ENCODE measurements around the gene PDZRN4.
"Not testable (repeated sequence)": the region's sequence is repeated elsewhere in the genome, so short reads cannot be mapped to it uniquely, and the experiment has no call there.

DNA sequence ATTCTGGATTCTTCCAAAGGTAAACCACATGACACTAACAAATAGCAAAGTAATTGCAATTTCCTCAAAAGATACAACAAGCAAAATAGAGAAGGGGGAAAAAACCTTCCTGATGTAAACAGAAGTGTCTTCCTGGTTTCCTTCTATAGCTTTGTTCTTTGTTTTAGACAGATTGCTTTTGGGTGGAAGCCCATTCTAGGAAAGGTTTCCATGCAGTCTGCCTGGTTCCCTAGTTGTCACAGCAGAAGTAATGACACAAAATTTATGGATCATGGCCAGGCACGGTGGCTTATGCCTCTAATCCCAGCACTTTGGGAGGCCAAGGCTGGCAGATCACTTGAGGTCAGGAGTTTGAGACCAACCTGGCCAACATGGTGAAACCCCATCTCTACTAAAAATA, 359.0 kb downstream of the PDZRN4 start:
- TF ChIP-seq, protein P1, sequence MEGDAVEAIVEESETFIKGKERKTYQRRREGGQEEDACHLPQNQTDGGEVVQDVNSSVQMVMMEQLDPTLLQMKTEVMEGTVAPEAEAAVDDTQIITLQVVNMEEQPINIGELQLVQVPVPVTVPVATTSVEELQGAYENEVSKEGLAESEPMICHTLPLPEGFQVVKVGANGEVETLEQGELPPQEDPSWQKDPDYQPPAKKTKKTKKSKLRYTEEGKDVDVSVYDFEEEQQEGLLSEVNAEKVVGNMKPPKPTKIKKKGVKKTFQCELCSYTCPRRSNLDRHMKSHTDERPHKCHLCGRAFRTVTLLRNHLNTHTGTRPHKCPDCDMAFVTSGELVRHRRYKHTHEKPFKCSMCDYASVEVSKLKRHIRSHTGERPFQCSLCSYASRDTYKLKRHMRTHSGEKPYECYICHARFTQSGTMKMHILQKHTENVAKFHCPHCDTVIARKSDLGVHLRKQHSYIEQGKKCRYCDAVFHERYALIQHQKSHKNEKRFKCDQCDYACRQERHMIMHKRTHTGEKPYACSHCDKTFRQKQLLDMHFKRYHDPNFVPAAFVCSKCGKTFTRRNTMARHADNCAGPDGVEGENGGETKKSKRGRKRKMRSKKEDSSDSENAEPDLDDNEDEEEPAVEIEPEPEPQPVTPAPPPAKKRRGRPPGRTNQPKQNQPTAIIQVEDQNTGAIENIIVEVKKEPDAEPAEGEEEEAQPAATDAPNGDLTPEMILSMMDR (IDR thresholded peaks at IDR 0.05) = not testable (repeated sequence)
- TF ChIP-seq POLR2A (IDR thresholded peaks at IDR 0.05) = not testable (repeated sequence)

Measured in ovary (tissue), 3 donors.